SK-N-SH (cell line): ENCODE data around the gene GALNT12. TPM values are rescaled to one million over a fixed set of nuclear protein-coding genes. Genes with fewer than 3 reads are reported as not detected.

Experiments
- CTCF ChIA-PET: fragments of 300-600, 350-600 bp; formaldehyde crosslinking; extraction: SDS; loops from one replicate; lab custom pipeline; 2021; lab: Yijun Ruan, JAX
- POLR2A ChIA-PET: fragments of 350-600 bp; sonication (Branson Sonifier 250); formaldehyde crosslinking; extraction: SDS; loops from one replicate; lab custom pipeline; 2020; ENCODE audit warnings: antibody characterized with exemption, inconsistent platforms; lab: Yijun Ruan, JAX
- DNase-seq: peaks from one replicate; pipeline ENCODE4 v3.0.0; 2012
- H2AFZ ChIP-seq: fragments of 200-600 bp; sonication (generic); 2 replicates; pipeline ENCODE4 v1.8.1; 2016; ENCODE audit warnings: antibody characterized with exemption, mild to moderate bottlenecking, low read depth
- H3F3A ChIP-seq: fragments of 200-600 bp; sonication (generic); replicated peaks from 2 replicates; pipeline ENCODE3; 2016; ENCODE audit warnings: antibody characterized with exemption, mild to moderate bottlenecking; ENCODE audit not compliant: insufficient read depth
- H3K27ac ChIP-seq, 2 experiments: fragments of 200-500 bp in 1 of 2; fragments of 200-600 bp in 1 of 2; sonication (Bioruptor generic) in 1 of 2; sonication (generic), shearing (Covaris generic) in 1 of 2; 2 replicates each; pipeline versions ENCODE4 v1.5.1 to v1.6.1; 2014 to 2016; ENCODE audit warnings: low read depth in 2 of 2, inconsistent platforms in 1 of 2, low read length in 1 of 2, mild to moderate bottlenecking in 1 of 2, mixed read lengths in 1 of 2
- H3K27me3 ChIP-seq: fragments of 200-600 bp; sonication (generic), shearing (Covaris generic); 2 replicates; pipeline ENCODE4 v1.6.1; 2016; ENCODE audit warnings: mixed run types; ENCODE audit not compliant: insufficient read depth
- H3K36me3 ChIP-seq, 2 experiments: fragments of 200-500 bp in 1 of 2; fragments of 200-600 bp in 1 of 2; sonication (Bioruptor generic) in 1 of 2; sonication (generic) in 1 of 2; replicated peaks in 1 of 2; 2 replicates each; pipeline versions ENCODE3 to v1.5.1; 2014 to 2016; ENCODE audit warnings: low read length in 1 of 2, mild to moderate bottlenecking in 1 of 2; ENCODE audit not compliant: insufficient read depth in 2 of 2, control insufficient read depth in 1 of 2
- H3K4me1 ChIP-seq, 2 experiments: fragments of 200-500 bp in 1 of 2; fragments of 200-600 bp in 1 of 2; sonication (Bioruptor generic) in 1 of 2; sonication (generic), shearing (Covaris generic) in 1 of 2; 2 replicates each; pipeline versions ENCODE4 v1.5.1 to v1.6.1; 2014 to 2016; ENCODE audit warnings: low read depth in 1 of 2, low read length in 1 of 2, mixed run types in 1 of 2; ENCODE audit not compliant: insufficient read depth in 2 of 2, control insufficient read depth in 1 of 2
- H3K4me2 ChIP-seq: fragments of 200-600 bp; sonication (generic), shearing (Covaris generic); 2 replicates; pipeline ENCODE4 v1.6.1; 2017; ENCODE audit warnings: mixed run types
- H3K4me3 ChIP-seq, 2 experiments: fragments of 200-500 bp in 1 of 2; fragments of 200-600 bp in 1 of 2; sonication (Bioruptor generic) in 1 of 2; sonication (generic), shearing (Covaris generic) in 1 of 2; 2 replicates each; pipeline versions ENCODE4 v1.5.1 to v1.8.1; 2014 to 2016; ENCODE audit warnings: low read depth in 2 of 2, inconsistent platforms in 1 of 2, low read length in 1 of 2, mild to moderate bottlenecking in 1 of 2, mixed read lengths in 1 of 2, moderate library complexity in 1 of 2
- H3K79me2 ChIP-seq: fragments of 200-600 bp; sonication (generic); 2 replicates; pipeline ENCODE4 v1.8.1; 2017; ENCODE audit warnings: mild to moderate bottlenecking; ENCODE audit not compliant: insufficient read depth
- H3K9ac ChIP-seq: fragments of 200-600 bp; sonication (generic); 2 replicates; pipeline ENCODE4 v1.6.1; 2017; ENCODE audit warnings: mixed run types
- H3K9me2 ChIP-seq: fragments of 200-600 bp; sonication (generic); 2 replicates; pipeline ENCODE4 v1.6.1; 2017; ENCODE audit warnings: mixed run types
- H3K9me3 ChIP-seq: fragments of 200-600 bp; sonication (generic); 2 replicates; pipeline ENCODE4 v1.6.1; 2017; ENCODE audit warnings: mixed run types, mild to moderate bottlenecking, moderate library complexity
- H4K20me1 ChIP-seq: fragments of 200-600 bp; sonication (generic); 2 replicates; pipeline ENCODE4 v1.6.1; 2017; ENCODE audit warnings: mild to moderate bottlenecking, mixed run types; ENCODE audit not compliant: insufficient read depth
- MEF2A ChIP-seq: IDR thresholded peaks from 2 replicates; pipeline ENCODE4 v1.4.0; 2012; ENCODE audit warnings: low read depth, borderline replicate concordance
- MXI1 ChIP-seq: IDR thresholded peaks from 2 replicates; pipeline ENCODE4 v1.6.1; 2012; ENCODE audit warnings: mild to moderate bottlenecking, low read depth, low read length, improper control_type of control experiment
- NFIC ChIP-seq: IDR thresholded peaks from 2 replicates; pipeline ENCODE4 v1.4.0; 2012; ENCODE audit warnings: borderline replicate concordance
- REST ChIP-seq: IDR thresholded peaks from 2 replicates; pipeline ENCODE4 v1.6.1; 2012; ENCODE audit warnings: mild to moderate bottlenecking, low read depth, low read length, moderate library complexity
- RXRA ChIP-seq: IDR thresholded peaks from 2 replicates; pipeline ENCODE4 v1.4.0; 2012; ENCODE audit warnings: low read depth, mild to moderate bottlenecking, borderline replicate concordance
- YY1 ChIP-seq: IDR thresholded peaks from 2 replicates; pipeline ENCODE4 v1.4.0; 2012; ENCODE audit warnings: low read depth, mild to moderate bottlenecking
- WGBS: methylation state at CpG from one replicate; pipeline ENCODE4 v1.1.6; 2017; ENCODE audit warnings: low lambda C conversion rate; 5-methylcytosine and 5-hydroxymethylcytosine counted together
- polyA plus RNA-seq, 3 experiments: library from polyadenylated mRNA; depleted of rRNA; stranded (reverse); fragments of >200 nt; gene quantifications; 2 replicates each; pipeline ENCODE4 v1.2.3, GENCODE V29; 2012

Gene GALNT12
- polyA plus RNA-seq, 1 of the 3 experiments (the other 2 are of a cell fraction) = 7.4 TPM

DNA sequence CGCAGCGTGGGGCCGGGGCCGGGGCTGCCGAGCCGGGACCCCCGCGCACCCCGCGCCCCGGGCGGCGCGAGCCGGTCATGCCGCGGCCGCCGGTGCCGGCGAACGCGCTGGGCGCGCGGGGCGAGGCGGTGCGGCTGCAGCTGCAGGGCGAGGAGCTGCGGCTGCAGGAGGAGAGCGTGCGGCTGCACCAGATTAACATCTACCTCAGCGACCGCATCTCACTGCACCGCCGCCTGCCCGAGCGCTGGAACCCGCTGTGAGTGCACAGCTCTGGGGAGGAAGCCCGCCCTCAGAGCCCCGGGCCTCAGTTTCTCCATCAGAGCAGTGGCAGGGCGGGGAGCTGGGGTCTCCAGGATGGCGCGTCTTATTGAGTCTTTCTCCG, 335 bp downstream of the GALNT12 start (continued):
- TF ChIP-seq MXI1 (no peak), RXRA (no peak)

GRCh38 chr9:98808411-98808815, 943 bp downstream of the GALNT12 start:
- POLR2A ChIA-PET = no interaction called here
- TF ChIP-seq REST (no peak), NFIC (0 out of 2 replicates have a peak, but pooled peaks have one; percentile 27), YY1 (no peak)
- Histone ChIP-seq H3K9me3 (no peaks in the 10 kb centered on the region), H3K9me2 (no peaks in the 10 kb centered on the region), H3F3A (peaks cover 7% of the 10 kb centered on the region), H3K4me3 (peak overlapping the region; percentile 62 to 71), H3K9ac (no peak overlapping the region), H3K27me3 (peaks cover 16% of the 10 kb centered on the region; the same call in 1 of the 2 replicates), H3K27ac (no peak overlapping the region), H3K4me1 (peaks cover 0 to 19% of the 10 kb centered on the region in 2 experiments; a peak in 1 of 4 replicates), H4K20me1 (no peaks in the 10 kb centered on the region), H3K4me2 (peak overlapping the region; percentile 89), H3K79me2 (no peaks in the 10 kb centered on the region), H3K36me3 (no peaks in the 10 kb centered on the region), H2AFZ (no peak overlapping the region; the same call in 1 of the 2 replicates)
- WGBS = 91% methylated on average over 13 of the region's 17 CpGs
- CTCF ChIA-PET = interaction anchor here (0.8 to 2.8 kb wide), 9 partner anchors 8 to 332 kb away, joined by 3 to 10 read pairs (median 3); partner anchors contain the start of gene COL15A1
- no peak for DNase-seq

DNA sequence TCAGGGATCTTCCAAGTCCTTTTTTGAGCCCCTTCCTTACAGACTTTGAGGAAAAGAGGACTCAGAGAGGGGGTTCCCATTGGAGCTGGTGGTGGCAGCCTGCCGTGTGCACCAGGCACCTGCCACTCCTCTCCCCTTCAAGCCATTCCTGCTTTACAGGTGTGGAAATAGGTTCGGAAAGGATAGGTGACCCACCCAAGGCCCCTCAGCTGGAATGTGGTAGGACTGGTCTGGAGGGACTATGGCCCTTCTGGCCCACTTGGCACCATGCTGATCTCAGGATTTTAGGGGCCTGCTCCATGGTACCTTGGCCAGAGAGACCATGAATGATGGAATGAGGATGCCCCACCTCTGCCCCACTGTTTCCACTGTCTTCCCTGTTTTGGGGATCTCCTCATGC, 1.4 kb downstream of the GALNT12 start:
- CTCF ChIA-PET = interaction anchor here (1.1 to 2.8 kb wide), 8 partner anchors 8 to 332 kb away, joined by 3 to 10 read pairs (median 3); no protein-coding TSS in a partner anchor

More for the DNA sequence above, 1.4 kb downstream of the GALNT12 start:
- Histone ChIP-seq H3K9me3 (no peaks in the 10 kb centered on the region), H3K4me2 (no peak overlapping the region; the same call in 1 of the 2 replicates), H3K36me3 (no peaks in the 10 kb centered on the region), H3K27ac (no peak overlapping the region), H3K79me2 (no peaks in the 10 kb centered on the region), H3F3A (peaks cover 7% of the 10 kb centered on the region), H3K9me2 (no peaks in the 10 kb centered on the region), H3K9ac (no peak overlapping the region), H3K27me3 (0 out of 2 replicates have a peak, but pooled peaks cover 13% of the 10 kb centered on the region), H4K20me1 (no peaks in the 10 kb centered on the region), H3K4me1 (peaks cover 0 to 19% of the 10 kb centered on the region in 2 experiments; a peak in 1 of 4 replicates), H2AFZ (no peak overlapping the region), H3K4me3 (no peak overlapping the region)
- no CpG with 5 or more reads among the region's 2 CpGs for WGBS
- DNase-seq = no peak
- POLR2A ChIA-PET = no interaction called here
- no peak for TF ChIP-seq MEF2A
